ENCODE measurements around the gene OR4Q2. TPM values are rescaled to one million over a fixed set of nuclear protein-coding genes. Genes with fewer than 3 reads are reported as not detected.

OR4Q2 gene
- total RNA-seq, 4 donors from 2014 or later = not detected

DNA sequence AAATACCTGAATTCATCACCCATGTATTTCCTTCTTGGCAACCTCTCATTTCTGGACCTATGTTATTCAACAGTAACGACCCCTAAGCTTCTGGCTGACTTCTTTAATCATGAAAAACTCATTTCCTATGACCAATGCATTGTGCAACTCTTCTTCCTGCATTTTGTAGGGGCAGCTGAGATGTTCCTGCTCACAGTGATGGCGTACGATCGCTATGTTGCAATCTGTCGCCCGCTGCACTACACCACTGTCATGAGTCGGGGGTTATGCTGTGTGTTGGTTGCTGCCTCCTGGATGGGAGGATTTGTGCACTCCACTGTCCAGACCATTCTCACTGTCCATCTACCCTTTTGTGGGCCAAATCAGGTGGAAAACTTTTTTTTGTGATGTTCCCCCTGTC lies 356 bp downstream of the OR4Q2 start:
- H3K36me3 ChIP-seq = no peaks in the 10 kb centered on the region
- no peak for DNase-seq
- no peak for ATAC-seq
- no peak for TF ChIP-seq POLR2A (IDR thresholded peaks at IDR 0.05)
- TF ChIP-seq, protein P1, sequence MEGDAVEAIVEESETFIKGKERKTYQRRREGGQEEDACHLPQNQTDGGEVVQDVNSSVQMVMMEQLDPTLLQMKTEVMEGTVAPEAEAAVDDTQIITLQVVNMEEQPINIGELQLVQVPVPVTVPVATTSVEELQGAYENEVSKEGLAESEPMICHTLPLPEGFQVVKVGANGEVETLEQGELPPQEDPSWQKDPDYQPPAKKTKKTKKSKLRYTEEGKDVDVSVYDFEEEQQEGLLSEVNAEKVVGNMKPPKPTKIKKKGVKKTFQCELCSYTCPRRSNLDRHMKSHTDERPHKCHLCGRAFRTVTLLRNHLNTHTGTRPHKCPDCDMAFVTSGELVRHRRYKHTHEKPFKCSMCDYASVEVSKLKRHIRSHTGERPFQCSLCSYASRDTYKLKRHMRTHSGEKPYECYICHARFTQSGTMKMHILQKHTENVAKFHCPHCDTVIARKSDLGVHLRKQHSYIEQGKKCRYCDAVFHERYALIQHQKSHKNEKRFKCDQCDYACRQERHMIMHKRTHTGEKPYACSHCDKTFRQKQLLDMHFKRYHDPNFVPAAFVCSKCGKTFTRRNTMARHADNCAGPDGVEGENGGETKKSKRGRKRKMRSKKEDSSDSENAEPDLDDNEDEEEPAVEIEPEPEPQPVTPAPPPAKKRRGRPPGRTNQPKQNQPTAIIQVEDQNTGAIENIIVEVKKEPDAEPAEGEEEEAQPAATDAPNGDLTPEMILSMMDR (IDR thresholded peaks at IDR 0.05 in 4 of 5, conservative IDR thresholded peaks at IDR 0.05 in 1 of 5) = no peak
- no peaks in the 10 kb centered on the region for H3K27me3 ChIP-seq
- in situ Hi-C loops (cut with MboI; ENCODE audit: low sequenced_read_pairs in 4 of 4) (no loop called here), intact Hi-C loops (cut with DNase I; ENCODE audit: low total_unique reads) (no loop called here)
- no peak overlapping the region for H3K4me3 ChIP-seq
- H3K9me3 ChIP-seq = no peaks in the 10 kb centered on the region
- H3K27ac ChIP-seq = no peak overlapping the region
- no peaks in the 10 kb centered on the region for H3K4me1 ChIP-seq

GRCh38 chr14:20008156-20008555 lies 6.2 kb downstream of the OR4Q2 start:
- intact Hi-C loops (cut with DNase I; ENCODE audit: low total_unique reads) = no loop called here
- H3K9me3 ChIP-seq = no peaks in the 10 kb centered on the region
- in situ Hi-C loops (cut with MboI; ENCODE audit: low sequenced_read_pairs in 4 of 4) = no loop called here

DNA sequence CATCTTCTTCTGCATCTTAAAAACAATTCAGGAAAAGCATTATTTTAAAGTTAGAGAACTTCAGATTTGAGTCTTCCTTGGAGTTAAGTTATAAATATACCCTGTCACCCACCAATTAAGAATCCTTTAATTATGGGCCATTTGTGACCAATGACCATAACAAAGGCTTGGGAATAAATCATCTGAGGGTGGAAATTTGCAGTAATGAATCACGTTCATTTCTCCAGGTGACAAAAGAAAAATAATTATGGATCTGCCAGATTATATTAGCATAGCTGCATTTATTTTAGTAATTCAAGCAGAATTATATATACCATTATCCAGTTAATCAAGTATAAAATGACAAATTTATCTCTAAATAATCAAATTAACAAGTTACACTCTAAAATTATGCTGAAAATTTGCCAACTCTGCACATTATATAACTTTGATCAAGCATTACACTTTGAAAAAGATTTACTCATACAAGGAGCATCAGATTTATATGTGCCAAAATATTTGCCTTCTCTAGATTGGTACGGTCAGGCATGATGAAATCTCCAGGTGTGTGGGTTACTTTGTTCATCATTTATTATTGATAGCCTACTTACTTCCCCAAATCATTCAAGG lies 17.4 kb downstream of the OR4Q2 start, which contains the start of gene OR4K14:
Gene OR4K14 (minus strand): TSS at position 51 of the 609 bp plus-strand sequence. CDS start 4,114 bp downstream, outside the sequence.
- no peak within 1 kb of the TSS for H3K27ac ChIP-seq
- no peak for ATAC-seq
- H3K9me3 ChIP-seq = no peaks in the 10 kb centered on the region
- no peak for DNase-seq
- H3K4me3 ChIP-seq = no peak within 1 kb of the TSS
- intact Hi-C loops (cut with DNase I; ENCODE audit: low total_unique reads) = no loop called here
- TF ChIP-seq, protein P1 (IDR thresholded peaks at IDR 0.05 in 4 of 5, conservative IDR thresholded peaks at IDR 0.05 in 1 of 5) = no peak
- no peak for TF ChIP-seq POLR2A (IDR thresholded peaks at IDR 0.05)
- in situ Hi-C loops (cut with MboI; ENCODE audit: low sequenced_read_pairs in 4 of 4) = no loop called here
- H3K4me1 ChIP-seq = no peaks in the 10 kb centered on the region
- H3K36me3 ChIP-seq = no peaks in the 10 kb centered on the region
- H3K27me3 ChIP-seq = no peaks in the 10 kb centered on the region

More at GRCh38 chr14:20008156-20008555, 6.2 kb downstream of the OR4Q2 start:
- Histone ChIP-seq H3K27me3 (no peaks in the 10 kb centered on the region), H3K27ac (no peak overlapping the region), H3K4me3 (no peak overlapping the region), H3K4me1 (no peaks in the 10 kb centered on the region), H3K36me3 (no peaks in the 10 kb centered on the region)
- ATAC-seq = no peak
- DNase-seq = no peak
- TF ChIP-seq, protein P1 (IDR thresholded peaks at IDR 0.05 in 4 of 5, conservative IDR thresholded peaks at IDR 0.05 in 1 of 5) = no peak
- no peak for TF ChIP-seq POLR2A (IDR thresholded peaks at IDR 0.05)

- no peak for DNase-seq
- Histone ChIP-seq H3K27me3 (no peaks in the 10 kb centered on the region), H3K36me3 (no peaks in the 10 kb centered on the region), H3K27ac (no peak overlapping the region), H3K4me3 (no peak overlapping the region), H3K9me3 (no peaks in the 10 kb centered on the region), H3K4me1 (no peaks in the 10 kb centered on the region)
- intact Hi-C loops (cut with DNase I; ENCODE audit: low total_unique reads) (no loop called here), in situ Hi-C loops (cut with MboI; ENCODE audit: low sequenced_read_pairs in 4 of 4) (no loop called here)
- no peak for TF ChIP-seq POLR2A (IDR thresholded peaks at IDR 0.05)
- TF ChIP-seq, protein P1 (IDR thresholded peaks at IDR 0.05 in 4 of 5, conservative IDR thresholded peaks at IDR 0.05 in 1 of 5) = no peak
- no peak for ATAC-seq
Measured at GRCh38 chr14:20031058-20031457, 29.1 kb downstream of the OR4Q2 start.

DNA sequence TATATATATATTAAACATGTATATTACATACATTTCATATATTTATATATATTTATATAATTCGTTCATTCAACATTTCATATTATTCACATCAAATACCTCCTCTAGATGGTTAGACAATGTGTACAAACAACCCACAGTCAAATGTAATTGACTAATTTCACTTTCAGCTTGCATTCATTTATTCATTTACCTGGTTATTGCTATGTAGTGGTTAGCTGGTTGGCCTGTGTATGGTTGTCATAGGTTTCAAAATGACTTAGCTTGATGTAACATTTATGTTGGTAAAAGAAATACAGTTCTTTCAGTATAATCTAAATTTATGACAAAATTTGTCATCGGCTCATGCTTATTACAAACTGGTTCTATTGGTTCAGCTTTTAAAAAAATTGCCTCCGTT lies 33.5 kb downstream of the OR4Q2 start:
- intact Hi-C loops (cut with DNase I; ENCODE audit: low total_unique reads) = no loop called here

More for the DNA sequence above, 33.5 kb downstream of the OR4Q2 start:
- Histone ChIP-seq H3K9me3 (no peaks in the 10 kb centered on the region), H3K4me3 (no peak overlapping the region), H3K27ac (no peak overlapping the region), H3K36me3 (no peaks in the 10 kb centered on the region), H3K27me3 (no peaks in the 10 kb centered on the region), H3K4me1 (no peaks in the 10 kb centered on the region)
- in situ Hi-C loops (cut with MboI; ENCODE audit: low sequenced_read_pairs in 4 of 4) = no loop called here
- no peak for ATAC-seq
- no peak for TF ChIP-seq POLR2A (IDR thresholded peaks at IDR 0.05)
- TF ChIP-seq, protein P1 (IDR thresholded peaks at IDR 0.05 in 4 of 5, conservative IDR thresholded peaks at IDR 0.05 in 1 of 5) = no peak
- DNase-seq = no peak

Measured in gastrocnemius medialis (tissue), 4 donors.